GM21737 (cell line): ENCODE data around the gene LRCH1.
A peak's percentile ranks its signal among the peaks of the same experiment; 100 is the strongest.

Source experiments
- ATAC-seq: cut with Tn5 transposase; IDR thresholded peaks from one replicate; pipeline ENCODE4 v1.9.1; 2021; ENCODE audit warnings: mild to moderate bottlenecking, moderate library complexity; ENCODE audit not compliant: unreplicated experiment

The LRCH1 gene

DNA sequence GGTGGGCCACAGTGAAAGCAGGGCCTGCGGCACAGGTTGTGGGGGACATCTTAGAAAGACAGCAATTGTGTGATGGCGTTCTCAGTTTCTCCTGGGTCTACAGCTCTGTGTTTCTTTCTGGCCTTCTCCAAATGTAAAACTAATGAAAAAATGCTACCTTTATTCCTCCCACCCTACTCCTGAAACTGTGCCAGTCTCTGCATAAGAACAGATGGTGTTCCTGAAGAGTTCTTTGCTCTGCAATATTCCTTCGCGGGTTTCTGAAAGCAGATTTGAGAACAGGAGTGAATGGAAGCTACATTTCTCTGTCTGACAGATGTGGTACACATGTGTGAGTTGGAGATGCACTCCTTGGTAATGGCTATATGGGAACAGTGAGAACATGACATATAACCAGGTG is 18.0 kb upstream of the LRCH1 start:
- ATAC-seq = no peak

DNA sequence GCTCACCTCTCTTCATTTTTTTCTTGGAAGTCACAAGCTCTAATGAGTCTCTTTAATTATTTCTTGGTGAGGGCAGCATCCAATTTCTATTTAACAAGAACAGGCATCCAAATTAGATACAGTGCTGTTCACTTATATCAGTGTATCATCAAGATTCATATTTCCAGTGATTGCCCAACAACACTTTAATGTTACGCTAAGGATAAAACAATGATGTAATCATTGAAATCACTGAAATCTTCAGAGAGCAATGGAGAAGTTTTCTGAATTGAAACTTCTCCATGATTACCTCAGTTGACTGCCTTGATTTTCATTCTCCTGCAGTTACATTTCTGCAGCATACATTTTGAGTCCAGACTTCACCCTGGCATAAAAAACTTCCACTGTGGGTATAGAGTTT is 17.1 kb upstream of the LRCH1 start:
- no peak for ATAC-seq

DNA sequence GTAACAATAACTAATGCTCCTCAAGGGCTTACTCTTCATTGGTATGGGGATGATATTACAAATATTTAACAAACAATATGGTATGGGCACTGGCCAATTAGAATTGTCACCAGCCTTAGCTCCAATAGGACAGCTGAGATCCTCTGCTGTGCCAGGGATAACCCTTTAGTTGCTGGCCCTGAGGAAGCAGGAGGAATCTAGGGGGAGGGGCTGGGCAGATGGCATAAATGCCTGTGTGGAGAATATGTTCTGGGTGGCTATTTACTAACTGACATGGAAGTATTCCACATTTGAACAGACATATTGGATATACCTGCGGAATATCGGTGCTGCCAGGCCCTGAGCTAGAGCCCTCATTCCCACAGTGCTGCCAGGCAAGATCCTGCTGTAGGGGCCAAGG is 16.6 kb upstream of the LRCH1 start:
- no peak for ATAC-seq

DNA sequence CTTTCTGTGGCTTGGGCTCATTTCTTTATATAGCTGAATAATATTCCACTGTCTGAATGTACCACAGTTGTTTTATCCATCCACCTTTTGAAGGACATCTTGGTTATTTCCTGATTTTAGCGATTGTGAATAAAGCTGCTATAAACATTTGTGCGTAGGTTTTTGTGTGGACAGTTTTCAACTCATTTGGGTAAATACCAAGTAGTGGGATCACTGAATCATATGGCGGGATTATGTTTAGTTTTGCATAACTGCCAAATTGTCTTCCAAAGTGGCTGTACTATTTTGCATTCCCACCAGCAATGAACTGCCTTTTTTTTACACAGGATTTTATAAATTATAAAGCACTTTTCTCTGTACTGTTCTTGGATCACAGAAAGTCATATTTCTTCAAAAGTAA is 13.7 kb upstream of the LRCH1 start:
- no peak for ATAC-seq

DNA sequence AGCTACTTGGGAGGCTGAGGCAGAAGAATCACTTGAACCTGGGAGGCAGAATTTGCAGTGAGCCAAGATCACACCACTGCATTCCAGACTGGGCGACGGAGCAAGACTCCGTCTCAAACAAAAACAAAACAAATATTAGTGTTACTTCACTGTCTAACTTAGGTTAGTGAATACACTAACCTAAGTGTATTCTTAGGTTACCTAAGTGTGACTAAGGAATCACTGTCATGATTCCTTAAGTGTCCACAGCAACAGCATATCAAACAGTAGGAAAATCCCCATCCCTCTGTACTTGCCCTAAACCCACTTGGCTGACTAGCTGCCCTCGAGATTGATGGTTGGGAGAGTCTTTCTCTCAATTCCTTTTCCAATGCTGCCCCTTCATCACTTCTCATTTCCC is 11.8 kb upstream of the LRCH1 start:
- ATAC-seq = no peak

DNA sequence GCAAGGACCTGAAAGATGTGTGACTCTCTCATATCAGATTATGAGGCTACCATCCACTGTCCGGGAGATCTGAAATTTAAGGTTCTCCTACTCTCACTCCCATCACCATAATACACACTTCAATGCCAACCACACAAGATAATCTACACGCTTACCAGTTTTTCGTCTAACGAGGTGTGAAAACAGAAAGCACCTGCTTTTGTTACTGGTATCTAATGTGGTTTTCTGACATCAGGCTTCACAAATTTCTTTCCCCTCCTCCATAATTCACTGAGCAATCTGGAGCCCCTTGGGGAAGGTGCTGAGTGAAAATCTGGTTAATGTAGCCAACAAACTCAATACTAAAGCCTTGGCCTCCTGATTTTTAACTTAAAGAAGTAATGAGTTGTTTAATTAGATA is 10.1 kb upstream of the LRCH1 start:
- no peak for ATAC-seq

DNA sequence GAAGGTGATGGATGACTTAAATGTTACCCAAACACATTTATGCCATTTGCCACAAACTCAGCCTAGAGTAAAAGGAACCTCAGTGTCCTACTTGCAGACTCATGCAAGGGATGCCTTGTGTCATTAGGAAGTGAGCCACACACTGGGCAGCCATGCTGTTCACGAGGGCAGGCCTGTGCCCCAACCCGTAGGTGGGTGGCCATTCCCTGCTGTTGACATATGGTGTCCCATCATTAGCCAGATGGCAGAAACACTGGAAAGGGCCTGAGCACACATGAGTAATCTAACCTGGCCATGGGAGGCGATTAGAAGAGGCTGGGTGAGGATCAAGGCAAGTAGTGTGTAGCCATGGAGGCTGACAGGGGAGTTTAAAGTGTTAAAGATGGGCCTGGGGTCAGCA is 9.7 kb upstream of the LRCH1 start:
- ATAC-seq = no peak

DNA sequence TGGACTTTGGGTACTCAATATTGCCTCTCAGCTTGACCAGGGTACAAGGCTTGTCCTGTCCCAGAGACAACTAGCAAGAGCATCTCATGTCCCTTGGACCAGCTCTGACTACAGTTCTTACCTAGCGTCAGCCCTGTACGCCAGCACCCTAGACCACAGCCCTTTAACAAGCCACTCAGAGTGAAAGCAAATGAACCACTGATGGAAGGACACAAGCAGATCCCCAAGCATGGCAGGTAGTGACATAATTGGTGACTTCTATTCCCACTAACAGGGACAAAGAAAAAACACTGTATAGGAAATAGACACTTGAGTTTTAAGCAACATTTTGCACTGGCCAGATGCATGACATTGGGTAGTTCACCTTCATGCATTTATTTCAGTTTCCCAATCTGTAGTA is 8.8 kb upstream of the LRCH1 start:
- ATAC-seq = no peak

DNA sequence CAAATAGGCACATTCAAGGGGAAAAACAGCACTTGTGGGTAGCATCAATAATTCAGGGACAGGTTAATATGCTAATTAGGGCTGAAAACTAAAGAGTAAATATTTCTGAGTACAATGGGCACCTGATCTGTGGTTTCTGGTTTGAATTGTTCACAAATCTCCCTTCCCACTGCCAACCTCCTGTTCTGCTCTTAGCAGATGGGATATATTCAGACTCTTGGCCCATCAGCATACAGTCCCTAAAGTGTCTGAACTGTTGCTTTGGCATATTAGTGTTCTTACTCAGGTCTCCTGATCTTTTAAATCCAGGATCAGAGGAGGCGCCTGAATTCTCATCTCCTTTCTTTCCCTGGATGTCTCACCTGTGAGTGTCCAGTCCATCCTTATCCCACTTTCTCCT is 8.2 kb upstream of the LRCH1 start:
- ATAC-seq = no peak

DNA sequence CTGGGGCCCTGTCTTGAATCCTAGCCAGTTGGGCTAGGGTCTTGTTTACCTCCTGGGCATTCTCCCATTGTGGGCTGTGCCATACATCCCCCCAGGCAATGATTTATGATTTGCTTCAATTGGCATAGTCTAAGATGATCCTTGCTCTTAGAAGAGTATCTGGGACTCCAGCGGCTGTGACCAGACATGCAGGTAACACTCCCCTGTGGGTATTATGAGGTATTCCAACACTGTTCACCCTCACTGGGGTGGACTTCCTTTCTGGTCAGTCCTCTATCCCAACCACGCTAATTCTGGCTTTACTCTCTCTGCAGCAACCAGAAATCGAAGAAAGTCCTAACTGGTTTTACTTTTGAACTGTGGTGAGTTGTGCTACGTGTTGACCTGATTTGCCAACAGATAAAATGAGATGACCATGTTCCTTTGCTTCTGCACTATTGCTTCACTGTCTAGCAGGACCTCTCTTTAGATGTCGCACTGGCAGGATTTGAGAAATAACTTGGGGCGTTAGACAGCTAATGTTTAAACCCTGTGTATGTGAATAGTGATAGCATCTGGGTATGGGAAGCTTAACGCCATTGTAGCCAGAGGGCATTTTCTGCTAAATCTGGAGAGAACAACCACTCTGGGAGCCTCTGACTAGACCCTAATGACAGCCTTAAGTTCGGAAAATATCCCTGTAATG is 6.7 kb upstream of the LRCH1 start:
- no peak for ATAC-seq

DNA sequence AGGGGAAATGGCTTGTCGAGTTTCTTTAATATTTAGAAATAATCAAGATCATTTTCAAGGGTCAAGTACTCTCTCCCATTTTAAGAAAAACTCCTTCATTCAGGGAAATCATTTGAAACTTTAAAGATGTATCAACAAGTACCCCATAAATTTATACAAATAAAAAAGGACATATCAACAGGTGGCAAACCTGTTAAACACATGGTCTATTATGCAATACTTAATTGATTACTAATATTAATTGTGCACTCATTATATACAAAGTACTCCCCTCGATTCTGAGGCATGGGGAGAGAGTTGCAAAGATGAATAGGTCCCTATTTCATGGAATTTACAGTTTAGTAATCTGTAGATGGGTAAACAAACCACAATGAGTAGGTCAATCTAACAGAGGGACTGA is 2.1 kb upstream of the LRCH1 start:
- no peak for ATAC-seq

DNA sequence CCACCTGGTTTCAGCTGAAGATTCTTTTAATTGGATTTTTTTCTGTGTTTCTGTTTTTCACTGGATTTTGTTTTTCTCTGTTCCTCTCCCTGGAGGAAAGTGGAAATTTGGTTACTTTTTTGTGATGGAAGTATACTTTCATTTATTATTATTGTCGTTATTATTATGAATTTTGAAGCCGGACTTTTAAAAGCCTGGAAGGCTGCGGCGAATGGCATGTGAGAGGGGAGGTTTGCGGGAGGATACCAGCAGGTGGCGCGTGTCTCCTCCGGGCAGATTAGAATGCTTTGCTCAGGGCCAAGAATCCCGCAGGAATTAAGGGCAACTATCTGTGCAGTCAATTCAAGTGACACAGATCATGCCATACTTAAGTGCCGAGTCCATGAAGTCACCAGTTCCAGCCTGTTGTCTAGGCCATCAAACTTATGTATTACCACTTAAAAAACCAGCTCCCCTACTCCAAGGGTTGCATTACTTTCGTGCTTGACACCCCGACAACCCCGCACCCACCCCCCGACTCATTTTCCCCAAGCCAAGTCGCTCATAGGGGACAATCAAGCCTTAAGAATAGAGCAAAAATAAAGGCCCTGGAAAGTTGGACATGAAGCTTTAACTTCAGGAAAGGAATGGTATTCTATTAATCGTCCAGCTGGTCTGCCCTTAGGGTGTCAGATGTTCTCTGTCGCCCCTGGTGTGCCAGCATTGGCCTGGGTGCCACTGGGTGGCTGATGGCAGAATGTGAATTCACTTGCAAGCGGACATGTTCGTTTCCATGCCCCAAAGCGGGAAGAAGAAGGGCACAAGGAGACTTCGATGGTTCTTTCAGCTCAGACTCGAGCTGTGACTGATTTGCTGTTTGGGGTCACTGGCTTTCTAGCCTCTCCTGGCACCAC is 1.3 kb upstream of the LRCH1 start:
- no peak for ATAC-seq

DNA sequence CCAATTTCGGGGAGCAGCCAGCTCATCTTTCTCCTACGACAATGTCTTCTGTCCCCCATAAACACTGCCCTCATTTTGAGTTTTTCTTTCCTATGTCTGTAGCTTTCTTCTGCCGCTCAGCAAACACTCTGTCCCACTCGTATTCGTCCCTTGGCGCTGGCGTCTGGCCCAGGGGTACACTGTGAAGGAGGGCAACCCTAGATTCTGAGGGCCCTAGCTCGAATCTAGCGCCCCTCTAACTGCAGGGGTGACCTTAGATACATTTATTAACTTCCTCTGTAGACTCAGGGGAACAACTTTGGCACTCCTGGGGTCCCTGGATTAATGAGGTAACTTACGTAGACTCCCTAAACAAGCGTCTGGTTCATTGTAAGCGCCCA is 677 bp upstream of the LRCH1 start:
- ATAC-seq = no peak

DNA sequence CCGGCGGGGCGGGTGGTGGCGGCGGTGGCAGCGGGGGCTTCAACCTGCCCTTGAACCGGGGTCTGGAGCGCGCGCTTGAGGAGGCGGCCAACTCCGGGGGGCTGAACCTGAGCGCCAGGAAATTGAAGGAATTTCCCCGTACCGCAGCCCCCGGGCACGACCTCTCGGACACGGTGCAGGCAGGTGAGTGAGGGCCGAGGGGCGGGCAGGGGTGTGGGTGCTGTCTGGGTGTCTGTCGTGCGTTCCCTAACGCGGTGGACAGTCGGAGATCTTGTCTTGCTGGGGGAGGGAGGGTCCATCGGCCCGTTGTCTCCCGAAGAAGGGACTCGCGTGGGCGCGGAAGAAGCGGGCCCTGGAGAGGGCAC is 533 bp downstream of the LRCH1 start:
- ATAC-seq = no peak

DNA sequence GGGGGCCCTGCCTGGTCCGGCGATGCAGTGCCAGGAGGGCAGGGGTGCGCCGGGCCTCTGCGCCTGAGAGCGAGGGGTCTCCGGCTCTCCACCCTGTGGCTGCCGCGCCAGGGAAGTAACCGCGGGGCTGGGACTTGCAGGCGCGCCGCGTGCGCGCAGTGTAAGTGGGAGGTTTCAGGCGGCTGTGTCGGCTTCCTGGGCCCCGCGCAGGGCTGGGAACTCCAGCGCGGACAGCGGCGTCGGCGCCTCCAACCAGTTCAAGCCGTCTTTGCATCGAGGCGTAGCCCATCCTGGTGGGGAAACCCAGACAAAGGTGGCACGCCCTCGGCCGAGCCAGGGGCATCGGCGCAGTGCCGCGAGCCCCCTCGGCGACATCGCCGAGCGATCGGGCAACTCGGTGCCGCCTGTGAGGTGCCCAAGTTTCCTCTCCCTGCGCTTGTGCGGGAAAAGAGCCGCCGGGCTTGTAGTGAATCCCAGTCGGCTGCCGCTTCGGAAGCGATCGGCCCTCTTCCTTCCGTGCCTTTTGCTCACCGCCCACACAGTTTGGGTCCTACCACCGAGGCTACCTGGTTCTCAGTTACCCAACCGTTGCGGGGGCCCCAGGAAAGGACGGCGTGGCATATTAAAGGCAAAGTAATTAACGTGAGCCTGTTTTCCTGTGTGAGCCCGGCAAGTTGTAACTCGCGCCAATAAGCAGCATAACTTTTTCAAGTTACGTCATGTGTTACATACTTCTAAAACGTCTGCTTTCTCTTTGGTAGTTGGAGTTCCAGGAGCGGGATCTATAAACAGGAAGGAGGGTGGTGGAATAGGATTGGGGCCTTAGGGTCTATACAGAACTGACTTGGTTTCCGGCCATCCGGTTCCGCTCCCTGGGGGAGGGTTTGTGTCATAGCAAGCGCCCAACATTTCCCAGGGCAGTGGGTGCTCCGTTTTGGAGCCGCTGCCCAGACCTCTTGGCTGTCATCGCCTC is 1.2 kb downstream of the LRCH1 start:
- peak; percentile 45 for ATAC-seq

DNA sequence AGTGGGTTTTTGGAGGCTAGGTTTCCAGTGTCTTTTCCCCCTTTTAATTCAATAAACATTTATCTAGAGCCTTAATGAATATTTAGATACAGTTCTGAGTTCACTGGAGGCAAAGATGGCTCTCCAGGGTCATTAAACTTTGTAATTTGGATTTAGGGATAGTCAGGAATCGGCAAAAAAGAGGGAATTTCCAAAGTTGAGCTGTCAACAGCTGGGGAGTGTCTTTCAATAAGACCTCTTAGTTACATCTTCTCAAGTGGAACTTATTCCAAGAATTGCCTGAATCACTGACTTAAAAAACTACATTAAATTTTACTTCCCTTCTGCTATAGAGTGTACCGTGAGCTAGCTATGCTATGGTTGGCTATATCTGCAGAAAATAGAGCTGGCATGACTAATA is 2.0 kb downstream of the LRCH1 start:
- no peak for ATAC-seq

DNA sequence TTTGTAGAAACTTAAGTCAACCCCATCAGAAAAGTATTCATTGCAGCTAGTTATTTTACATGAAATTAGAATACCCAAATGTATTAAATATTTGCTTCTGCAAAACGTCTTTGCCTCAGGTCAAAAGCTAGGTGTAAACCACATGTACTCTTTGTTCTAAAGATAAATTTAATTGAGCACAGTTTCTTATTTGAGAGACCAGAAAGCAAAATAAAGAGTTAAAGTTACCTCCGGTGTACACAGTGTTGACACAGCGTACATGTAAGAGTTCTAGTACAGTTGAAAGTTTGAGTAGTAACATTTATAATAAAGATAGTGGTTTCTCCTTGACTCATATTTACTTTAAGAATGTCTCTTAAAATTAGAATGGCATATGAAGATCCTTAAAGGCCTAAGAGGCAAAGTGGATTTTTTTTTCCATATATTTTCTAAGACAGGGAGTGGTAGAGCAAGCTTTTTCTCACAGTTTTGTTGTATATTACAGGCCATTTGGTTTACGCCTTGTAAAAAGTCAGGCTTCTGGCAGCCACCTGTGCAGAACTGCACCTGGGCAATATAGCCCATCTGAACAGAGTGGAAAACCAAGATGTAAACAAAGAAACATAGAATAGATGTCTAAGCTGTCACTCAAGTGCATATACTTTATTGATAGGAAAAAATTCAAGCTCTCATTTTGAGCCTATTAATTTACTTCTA is 2.9 kb downstream of the LRCH1 start:
- no peak for ATAC-seq

DNA sequence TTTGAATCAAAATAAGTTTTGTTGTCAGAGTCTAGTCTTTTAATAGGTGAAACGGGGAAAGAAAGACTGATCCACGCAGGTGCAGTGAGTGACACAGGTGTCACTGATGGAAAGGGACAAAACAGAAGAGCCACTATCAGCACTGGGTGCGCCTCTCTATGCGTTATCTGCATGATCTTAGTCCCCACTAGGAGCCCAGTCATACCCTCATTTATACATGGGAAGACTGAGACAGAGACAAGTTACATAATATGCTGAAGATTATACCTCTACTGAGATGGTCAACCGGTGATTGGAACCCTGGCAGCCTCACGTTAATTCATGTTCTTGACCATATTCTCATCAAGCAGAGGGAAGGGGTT is 3.4 kb downstream of the LRCH1 start:
- ATAC-seq = no peak

DNA sequence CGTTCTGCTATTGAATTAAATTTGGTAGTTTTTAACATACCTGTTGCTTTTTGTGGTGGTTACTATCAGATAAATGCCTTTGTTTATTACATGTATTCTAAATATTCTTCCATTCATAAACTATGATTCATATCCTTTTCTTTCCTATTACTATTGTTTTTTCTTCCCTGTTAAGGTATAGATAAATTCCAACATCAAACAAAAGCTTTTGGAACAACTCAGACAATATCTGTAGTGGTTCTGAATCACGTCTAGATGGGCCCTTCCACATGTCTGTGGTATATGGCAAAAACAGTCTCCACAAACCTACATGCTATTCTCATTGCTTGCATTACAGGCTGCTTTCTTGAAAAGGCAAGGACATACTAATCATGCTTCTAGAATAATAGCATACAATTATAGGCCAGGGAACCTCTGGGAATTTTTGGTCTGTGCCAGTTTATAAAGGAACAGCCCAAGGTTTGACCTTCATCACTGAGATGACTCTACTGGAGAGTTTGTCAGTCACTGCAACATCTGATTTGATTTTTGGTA is 6.4 kb downstream of the LRCH1 start:
- no peak for ATAC-seq

DNA sequence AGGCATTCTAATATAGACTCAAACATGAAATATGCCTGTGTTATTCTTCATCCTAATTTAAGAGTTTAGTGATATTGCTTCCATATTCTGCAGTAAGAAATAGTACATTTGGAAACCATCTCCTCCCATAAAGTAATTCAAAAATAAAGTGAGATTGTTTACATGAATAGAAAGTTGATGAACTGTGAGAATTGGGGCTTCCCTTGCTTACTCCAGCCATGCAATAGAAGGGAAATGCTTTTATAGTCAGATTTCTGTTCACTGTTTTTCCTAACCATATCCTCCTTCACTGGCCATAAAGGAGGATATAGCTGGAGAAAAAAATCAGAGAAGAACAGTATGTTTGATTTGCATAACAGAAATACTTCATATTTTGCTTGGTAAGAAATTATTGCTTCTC is 7.8 kb downstream of the LRCH1 start:
- no peak for ATAC-seq

DNA sequence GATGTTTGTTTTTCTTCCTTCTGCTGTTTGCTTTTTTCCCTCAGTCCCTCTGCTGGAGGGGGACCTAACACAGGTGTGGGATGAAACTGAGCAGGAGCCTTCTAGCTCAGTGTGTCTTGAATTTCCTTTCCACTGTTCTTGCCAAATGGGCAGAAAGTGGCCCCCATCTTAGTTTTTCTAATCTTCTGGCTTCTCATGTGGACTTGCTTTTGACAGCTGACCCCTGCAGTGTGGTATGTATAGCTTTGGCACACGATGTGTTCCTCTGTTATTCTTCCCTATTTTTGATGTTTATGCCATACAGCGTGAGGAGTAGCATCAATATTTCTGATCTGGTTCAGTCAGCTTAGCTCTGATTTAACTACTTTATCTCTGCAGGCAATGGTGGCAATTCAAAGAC is 8.3 kb downstream of the LRCH1 start:
- ATAC-seq = no peak
